Measurements from ENCODE around the gene ERFE. TPM values are rescaled to one million over a fixed set of nuclear protein-coding genes. Genes with fewer than 3 reads are reported as not detected.

Gene ERFE
- total and polyA plus RNA-seq, 12 donors = 0.11 to 1.3 (median 0.64) TPM; not detected in 7

DNA sequence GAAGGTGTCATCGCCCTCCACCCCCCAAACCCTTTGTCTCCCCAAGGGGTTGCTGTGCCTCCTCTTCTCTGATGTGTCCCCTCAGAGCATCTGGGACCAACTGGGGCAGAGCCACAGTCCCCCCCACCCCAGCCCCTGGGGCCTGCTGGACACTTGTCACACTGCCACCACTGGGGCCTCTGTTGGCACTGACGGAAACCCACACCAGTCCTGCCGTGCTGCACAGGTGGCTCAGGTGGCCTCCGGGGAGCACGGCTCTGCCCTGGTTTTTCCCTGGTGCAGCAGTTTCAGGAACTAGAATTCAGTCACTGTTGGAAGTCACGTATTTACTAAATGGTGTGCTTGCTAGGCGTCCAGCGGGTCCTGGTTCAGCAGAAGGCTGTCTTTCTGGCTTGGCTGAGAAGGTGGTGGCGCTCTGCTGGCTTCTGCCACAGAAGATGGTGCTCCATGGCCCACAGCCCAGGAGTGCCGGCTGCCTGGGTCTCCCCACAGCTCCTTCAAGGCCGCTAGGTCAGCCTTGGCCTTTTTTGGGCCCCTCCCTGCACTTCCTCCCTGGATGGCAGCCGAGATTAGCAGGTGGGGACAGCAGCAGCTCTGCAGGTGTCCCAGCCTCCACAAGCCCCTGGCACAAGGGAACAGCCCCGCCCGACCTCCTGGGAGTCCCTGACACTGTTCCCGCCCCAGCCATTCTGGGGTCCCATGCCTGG is 38.9 kb upstream of the ERFE start:
- H3K27me3 ChIP-seq = peaks cover 0 to 37% (median 24%) of the 10 kb centered on the region in 7 donors
- H3K27ac ChIP-seq = no peak overlapping the region
- WGBS, 2 donors = 64 to 71% methylated on average over 15 of the region's 15 CpGs
- TF ChIP-seq, protein P1, sequence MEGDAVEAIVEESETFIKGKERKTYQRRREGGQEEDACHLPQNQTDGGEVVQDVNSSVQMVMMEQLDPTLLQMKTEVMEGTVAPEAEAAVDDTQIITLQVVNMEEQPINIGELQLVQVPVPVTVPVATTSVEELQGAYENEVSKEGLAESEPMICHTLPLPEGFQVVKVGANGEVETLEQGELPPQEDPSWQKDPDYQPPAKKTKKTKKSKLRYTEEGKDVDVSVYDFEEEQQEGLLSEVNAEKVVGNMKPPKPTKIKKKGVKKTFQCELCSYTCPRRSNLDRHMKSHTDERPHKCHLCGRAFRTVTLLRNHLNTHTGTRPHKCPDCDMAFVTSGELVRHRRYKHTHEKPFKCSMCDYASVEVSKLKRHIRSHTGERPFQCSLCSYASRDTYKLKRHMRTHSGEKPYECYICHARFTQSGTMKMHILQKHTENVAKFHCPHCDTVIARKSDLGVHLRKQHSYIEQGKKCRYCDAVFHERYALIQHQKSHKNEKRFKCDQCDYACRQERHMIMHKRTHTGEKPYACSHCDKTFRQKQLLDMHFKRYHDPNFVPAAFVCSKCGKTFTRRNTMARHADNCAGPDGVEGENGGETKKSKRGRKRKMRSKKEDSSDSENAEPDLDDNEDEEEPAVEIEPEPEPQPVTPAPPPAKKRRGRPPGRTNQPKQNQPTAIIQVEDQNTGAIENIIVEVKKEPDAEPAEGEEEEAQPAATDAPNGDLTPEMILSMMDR (IDR thresholded peaks at IDR 0.05) = no peak
- no peaks in the 10 kb centered on the region for H3K9me3 ChIP-seq
- H3K4me3 ChIP-seq = no peak overlapping the region
- ATAC-seq (no peak), DNase-seq (peak in 1 of 2 donors; percentile 7)
- H3K36me3 ChIP-seq = no peaks in the 10 kb centered on the region
- intact Hi-C loops (cut with DNase I) = loop anchor here in 1 of 10 donors (2.0 kb wide), 1 partner anchor 143 kb away; no protein-coding TSS in a partner anchor
- H3K4me1 ChIP-seq = peaks cover 0 to 8% (median 0%) of the 10 kb centered on the region in 9 donors

DNA sequence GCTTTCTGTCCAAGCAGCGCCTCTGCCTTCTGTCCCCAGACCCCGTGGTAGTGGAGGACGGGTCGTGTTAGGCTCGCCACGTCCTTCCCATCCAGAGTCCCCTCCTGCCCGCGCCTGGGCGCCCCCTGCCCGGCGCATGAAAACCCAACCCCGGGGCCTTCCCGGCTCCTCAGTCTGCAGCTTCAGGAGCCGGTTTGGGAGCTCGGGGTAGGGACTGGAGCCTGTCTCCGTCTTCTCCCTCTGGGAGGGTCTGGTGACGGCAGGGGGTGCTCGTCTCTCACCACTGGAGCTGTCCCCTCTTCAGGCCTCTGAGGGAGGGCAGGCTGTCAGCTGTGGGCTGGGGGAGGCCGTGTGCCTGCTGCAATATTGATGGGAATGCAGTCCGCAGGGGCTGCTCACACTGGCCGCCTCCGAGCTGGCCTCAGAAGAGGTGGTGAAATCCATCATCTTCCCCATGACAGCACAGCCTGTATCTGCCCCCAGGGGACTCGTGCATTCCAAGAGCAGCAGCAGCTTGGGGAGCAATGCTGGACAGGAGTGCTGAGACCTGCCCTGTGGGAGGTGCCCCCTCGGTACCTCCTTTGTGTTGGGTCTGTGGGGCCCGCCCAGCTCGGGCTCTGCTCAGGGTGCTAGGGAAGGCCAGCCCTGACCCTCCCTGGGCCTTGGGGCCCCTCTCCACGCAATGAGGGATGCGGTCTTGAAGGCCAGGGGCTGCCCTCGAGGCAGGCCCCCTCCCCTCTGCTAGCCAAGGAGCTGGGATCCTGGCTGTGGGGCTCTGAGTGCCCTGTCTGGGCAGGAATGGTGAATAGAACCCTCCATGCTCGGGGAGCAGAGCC is 38.1 kb upstream of the ERFE start:
- H3K27ac ChIP-seq = no peak overlapping the region
- H3K27me3 ChIP-seq = peaks cover 0 to 30% (median 19%) of the 10 kb centered on the region in 7 donors
- 29 to 37% methylated on average over 30 of the region's 30 CpGs for WGBS, 2 donors
- H3K4me1 ChIP-seq = peaks cover 0 to 8% (median 0%) of the 10 kb centered on the region in 9 donors
- H3K9me3 ChIP-seq = no peaks in the 10 kb centered on the region
- no peaks in the 10 kb centered on the region for H3K36me3 ChIP-seq
- TF ChIP-seq, protein P1 (IDR thresholded peaks at IDR 0.05) = peak in 6 of 9 donors; percentile 12 to 41 (median 24)
- no peak overlapping the region for H3K4me3 ChIP-seq
- ATAC-seq (peak in 7 of 8 donors; percentile 4 to 71 (median 52)), DNase-seq (peak in 1 of 2 donors; percentile 23)
- intact Hi-C loops (cut with DNase I) = loop anchor here in 1 of 10 donors (2.0 kb wide), 1 partner anchor 142 kb away; no protein-coding TSS in a partner anchor

DNA sequence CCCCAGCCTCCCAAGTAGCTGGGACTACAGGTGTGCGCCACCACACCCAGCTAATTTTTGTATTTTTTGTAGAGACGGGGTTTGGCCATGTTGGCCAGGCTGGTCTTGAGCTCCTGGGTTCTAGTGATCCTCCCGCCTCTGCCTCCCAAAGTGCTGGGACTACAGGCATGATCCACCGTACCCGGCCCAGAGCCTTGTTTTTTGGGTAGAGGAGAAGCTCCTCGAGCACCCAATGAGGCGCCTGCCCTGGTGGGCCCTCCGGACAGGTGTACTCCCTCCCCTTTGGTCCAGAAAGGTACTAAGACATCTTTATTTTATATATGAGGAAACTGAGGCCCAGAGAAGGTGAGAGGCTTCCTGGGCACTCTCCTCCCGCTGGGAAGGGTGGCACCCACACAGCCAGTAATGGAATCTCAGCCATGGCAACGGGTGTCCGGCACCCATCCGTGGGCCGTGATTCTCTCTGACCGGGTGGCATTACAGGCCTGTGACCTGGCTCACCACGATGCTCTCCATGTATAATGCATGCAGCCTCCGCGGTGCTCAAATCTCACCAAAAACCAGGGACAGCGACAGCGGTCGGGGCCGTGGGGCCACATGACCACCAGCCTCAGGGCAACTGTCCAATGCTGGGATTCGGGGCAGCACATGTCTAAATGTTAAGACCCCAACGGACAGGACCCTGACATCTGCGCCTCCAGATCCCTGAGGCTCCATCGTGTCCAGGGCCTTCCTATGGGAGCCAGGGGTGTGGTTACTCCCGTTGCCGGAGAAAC is 37.1 kb upstream of the ERFE start:
- no peak for ATAC-seq

More for the DNA sequence above, 37.1 kb upstream of the ERFE start:
- intact Hi-C loops (cut with DNase I) = loop anchor here in 1 of 10 donors (2.0 kb wide), 1 partner anchor 141 kb away; no protein-coding TSS in a partner anchor
- peak in 1 of 2 donors; percentile 1 for DNase-seq
- Histone ChIP-seq H3K27ac (no peak overlapping the region), H3K4me1 (peaks cover 0 to 8% (median 0%) of the 10 kb centered on the region in 9 donors), H3K36me3 (no peaks in the 10 kb centered on the region), H3K27me3 (peaks cover 0 to 19% (median 10%) of the 10 kb centered on the region in 7 donors), H3K9me3 (no peaks in the 10 kb centered on the region), H3K4me3 (no peak overlapping the region)
- 87 to 88% methylated on average over 27 of the region's 27 CpGs for WGBS, 2 donors
- TF ChIP-seq, protein P1 (IDR thresholded peaks at IDR 0.05) = no peak
